Activated T-helper 1 cell treated with anti-CD3 and anti-CD28 coated beads, Interleukin-12 subunit alpha, Interleukin-12 subunit beta, Interleukin-2, Interleukin-4 antibody, amounts not matched to agents 30 ng/mL and 10 ng/mL and 1 ng/mL, durations not matched to agents 14 hours and 24 hours and 36 hours (primary cell): ENCODE data around the gene HNF4A. TPM values are rescaled to one million over a fixed set of nuclear protein-coding genes. Genes with fewer than 3 reads are reported as not detected.

Experiments used
- DNase-seq: peaks from one replicate; pipeline ENCODE4 v3.0.0; 2021; ENCODE audit warnings: low spot score
- H3K27ac Mint-ChIP-seq: one replicate; pipeline ENCODE4 v1.8.0; 2021; ENCODE audit warnings: mild to moderate bottlenecking, mixed read lengths
- H3K27me3 Mint-ChIP-seq: one replicate; pipeline ENCODE4 v1.8.0; 2022; ENCODE audit warnings: mild to moderate bottlenecking, moderate library complexity, mixed read lengths; ENCODE audit not compliant: insufficient read depth
- H3K36me3 Mint-ChIP-seq: one replicate; pipeline ENCODE4 v1.8.0; 2021; ENCODE audit warnings: low read depth, mixed read lengths
- H3K4me1 Mint-ChIP-seq: one replicate; pipeline ENCODE4 v1.8.0; 2021; ENCODE audit warnings: low read depth, mixed read lengths
- H3K4me3 Mint-ChIP-seq: one replicate; pipeline ENCODE4 v1.8.0; 2021; ENCODE audit warnings: mild to moderate bottlenecking, moderate library complexity, mixed read lengths
- H3K9me3 Mint-ChIP-seq: one replicate; pipeline ENCODE4 v1.8.0; 2021; ENCODE audit warnings: mixed read lengths
- intact Hi-C: fragments of 100-400 bp; cut with micrococcal nuclease; formaldehyde crosslinking; loops from one replicate; pipeline ENCODE4 v1.15.1; 2024
- total RNA-seq: library from RNA; stranded (reverse); gene quantifications from 2 replicates; pipeline ENCODE4 v1.2.3, GENCODE V29; 2022

HNF4A gene
- total RNA-seq, 1 donor from 2014 or later, result not detected

DNA sequence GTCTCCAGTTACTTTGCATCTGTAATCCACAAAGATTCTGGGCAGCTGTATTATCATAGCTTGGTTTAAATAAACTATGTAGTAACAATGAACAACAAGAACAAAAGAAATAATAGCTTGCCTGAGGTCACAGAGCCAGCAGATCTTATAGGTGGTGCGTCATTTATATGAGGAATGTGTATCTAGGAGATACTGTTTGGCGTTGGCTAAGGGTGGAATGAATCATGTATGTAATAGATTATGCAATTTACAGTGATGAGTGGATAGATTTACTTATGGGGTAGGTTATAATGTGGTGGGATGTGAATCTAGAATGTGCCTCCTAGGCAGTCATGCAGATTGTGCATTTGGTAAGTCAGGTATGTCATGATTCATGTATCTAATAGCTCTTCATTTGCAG lies 42.8 kb downstream of the HNF4A start:
- no peaks in the 10 kb centered on the region for H3K9me3 Mint-ChIP-seq
- no peaks in the 10 kb centered on the region for H3K36me3 Mint-ChIP-seq
- H3K4me3 Mint-ChIP-seq, result no peak overlapping the region
- H3K27me3 Mint-ChIP-seq, result peaks cover 2% of the 10 kb centered on the region
- intact Hi-C loops, result no loop called here
- DNase-seq, result no peak
- no peaks in the 10 kb centered on the region for H3K4me1 Mint-ChIP-seq
- H3K27ac Mint-ChIP-seq, result no peak overlapping the region

DNA sequence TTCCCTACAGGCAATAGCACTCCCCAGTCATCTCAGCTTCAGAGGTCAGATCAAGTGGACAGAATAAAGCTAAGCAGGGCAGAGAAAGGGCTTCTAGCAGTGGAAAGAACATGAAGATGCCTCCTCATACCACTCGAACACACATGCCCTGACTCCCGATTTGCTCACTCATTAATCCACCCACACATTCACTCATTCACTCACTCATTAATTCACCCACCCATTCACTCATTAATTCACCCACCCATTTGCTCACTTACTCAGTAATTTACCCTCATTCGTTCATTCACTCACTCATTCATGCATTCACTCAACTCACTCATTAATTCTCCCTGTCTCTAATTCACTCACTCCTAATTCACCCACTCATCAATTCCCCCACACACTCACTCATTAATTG lies 43.9 kb downstream of the HNF4A start:
- Mint-ChIP-seq H3K36me3 (no peaks in the 10 kb centered on the region), H3K27ac (no peak overlapping the region), H3K4me3 (no peak overlapping the region), H3K4me1 (no peaks in the 10 kb centered on the region), H3K27me3 (peaks cover under 1% of the 10 kb centered on the region), H3K9me3 (peaks cover 2% of the 10 kb centered on the region)
- intact Hi-C loops, result no loop called here
- no peak for DNase-seq

DNA sequence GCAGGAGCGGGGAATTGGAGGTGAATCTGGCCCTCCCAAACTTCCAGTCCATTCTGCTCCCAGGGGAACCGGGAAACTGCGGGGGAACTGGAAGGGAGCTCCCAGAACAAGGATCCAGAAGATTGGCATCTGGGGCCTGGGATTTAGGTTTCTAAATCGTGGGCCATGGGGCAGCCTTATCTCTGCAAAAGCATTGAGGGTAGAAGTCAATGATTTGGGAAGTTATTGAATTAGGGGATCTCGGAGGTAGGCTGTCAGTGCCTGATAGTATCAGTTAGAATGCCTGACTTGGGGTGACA lies 45.1 kb downstream of the HNF4A start:
- DNase-seq, result no peak
- Mint-ChIP-seq H3K4me3 (no peak overlapping the region), H3K4me1 (no peaks in the 10 kb centered on the region), H3K27ac (no peak overlapping the region), H3K36me3 (no peaks in the 10 kb centered on the region), H3K9me3 (peaks cover 5% of the 10 kb centered on the region), H3K27me3 (no peaks in the 10 kb centered on the region)
- intact Hi-C loops, result no loop called here

DNA sequence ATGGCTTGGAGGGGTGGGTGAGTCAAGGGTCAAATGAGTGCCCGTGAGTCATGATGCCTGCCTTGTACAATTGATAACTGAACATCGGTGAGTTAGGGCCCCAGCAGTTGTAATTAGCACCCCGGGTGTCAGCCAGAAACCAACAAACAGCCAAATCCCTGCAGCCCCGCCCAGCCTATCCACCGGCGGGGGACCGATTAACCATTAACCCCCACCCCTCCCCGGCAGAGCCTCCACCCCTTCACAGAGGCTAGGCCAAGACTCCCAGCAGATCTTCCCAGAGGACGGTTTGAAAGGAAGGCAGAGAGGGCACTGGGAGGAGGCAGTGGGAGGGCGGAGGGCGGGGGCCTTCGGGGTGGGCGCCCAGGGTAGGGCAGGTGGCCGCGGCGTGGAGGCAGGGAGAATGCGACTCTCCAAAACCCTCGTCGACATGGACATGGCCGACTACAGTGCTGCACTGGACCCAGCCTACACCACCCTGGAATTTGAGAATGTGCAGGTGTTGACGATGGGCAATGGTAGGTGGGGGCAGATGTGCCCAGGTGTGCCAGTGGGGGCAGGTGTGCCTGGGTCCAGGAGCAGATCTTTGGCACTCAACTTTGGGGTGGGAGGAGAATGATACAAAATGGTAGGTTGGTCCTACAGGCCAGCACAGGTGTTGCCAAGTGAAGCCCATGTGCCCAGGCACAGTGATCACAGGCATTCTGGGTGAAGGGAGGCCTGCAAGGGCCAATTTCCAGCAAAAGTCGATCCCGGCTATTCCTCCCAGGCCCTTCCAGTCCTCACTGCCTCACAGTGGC lies 45.7 kb downstream of the HNF4A start:
- no peak overlapping the region for H3K27ac Mint-ChIP-seq
- H3K27me3 Mint-ChIP-seq, result no peaks in the 10 kb centered on the region
- intact Hi-C loops, result no loop called here
- H3K4me3 Mint-ChIP-seq, result no peak overlapping the region
- no peaks in the 10 kb centered on the region for H3K36me3 Mint-ChIP-seq
- no peaks in the 10 kb centered on the region for H3K4me1 Mint-ChIP-seq
- DNase-seq, result no peak
- H3K9me3 Mint-ChIP-seq, result peaks cover 5% of the 10 kb centered on the region

DNA sequence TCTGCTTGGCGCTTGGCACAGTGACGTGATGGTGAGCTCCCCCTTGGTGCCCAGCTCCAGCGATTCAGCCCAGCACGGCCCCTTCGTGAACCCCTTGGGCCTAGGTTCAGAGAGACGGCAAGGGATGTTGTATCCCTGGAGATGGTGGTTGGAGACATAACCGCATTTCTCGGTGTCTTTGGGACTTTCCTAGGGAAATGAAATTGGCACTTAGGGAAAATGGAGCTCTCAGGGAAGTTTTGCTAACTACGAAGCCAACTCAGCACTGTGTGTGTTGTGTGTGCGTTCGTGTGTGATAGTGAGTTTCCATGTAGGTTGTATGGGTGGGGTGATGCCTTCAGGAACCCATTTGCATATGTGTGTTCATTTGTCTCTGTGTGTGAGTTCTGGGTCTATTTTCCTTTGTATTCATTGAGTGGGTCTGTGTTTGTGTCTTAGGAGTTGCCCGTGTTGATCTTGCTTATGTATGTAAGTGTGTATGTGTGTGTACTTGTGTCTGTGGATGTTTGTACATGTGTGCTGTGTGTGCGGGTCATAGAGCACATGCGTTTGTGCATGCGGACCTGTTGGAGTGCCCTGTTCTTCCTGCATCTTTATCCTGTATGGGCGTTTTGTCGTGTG lies 46.4 kb downstream of the HNF4A start:
- no peak for DNase-seq
- peaks cover 5% of the 10 kb centered on the region for H3K9me3 Mint-ChIP-seq
- no peak overlapping the region for H3K27ac Mint-ChIP-seq
- H3K4me3 Mint-ChIP-seq, result no peak overlapping the region
- no peaks in the 10 kb centered on the region for H3K27me3 Mint-ChIP-seq
- H3K36me3 Mint-ChIP-seq, result no peaks in the 10 kb centered on the region
- no peaks in the 10 kb centered on the region for H3K4me1 Mint-ChIP-seq
- intact Hi-C loops, result no loop called here

DNA sequence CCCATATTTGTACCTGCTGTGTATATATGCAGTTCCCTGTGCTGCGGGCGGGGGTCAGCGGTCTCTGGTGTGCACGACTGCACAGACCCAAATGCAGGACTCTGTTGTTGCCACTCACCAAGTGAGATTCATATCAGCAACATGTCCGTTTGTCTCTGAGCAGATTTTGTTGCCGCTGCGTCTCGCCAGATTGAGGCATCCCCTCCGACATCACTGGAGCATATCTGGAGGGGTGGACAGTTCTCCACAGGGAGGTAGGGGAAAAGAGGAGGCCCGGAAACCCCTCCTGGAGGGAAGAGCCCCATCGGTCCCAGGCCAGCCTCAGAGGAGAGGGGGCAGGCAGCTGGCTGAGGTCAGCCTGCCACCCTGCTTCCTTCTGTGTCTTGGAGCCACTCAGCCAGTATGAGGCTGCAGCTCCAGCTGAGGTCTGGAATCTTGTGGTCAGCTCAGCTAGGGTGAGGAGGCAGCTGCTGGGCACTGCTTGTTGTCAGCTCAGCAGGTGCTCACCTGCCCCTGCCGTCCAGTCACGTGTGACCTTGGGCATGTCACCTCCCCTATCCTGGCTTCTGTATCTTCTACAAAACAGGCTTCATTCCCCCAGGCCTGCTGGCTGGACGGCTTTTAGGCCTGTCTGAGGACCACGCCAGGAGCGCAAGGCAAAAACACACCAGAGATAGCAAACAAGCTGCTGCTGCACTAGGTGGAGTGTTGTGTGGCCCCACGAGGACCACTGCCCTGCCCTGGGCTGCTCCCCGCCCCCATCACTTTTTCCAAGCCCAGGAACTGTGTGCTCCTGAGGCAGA lies 47.1 kb downstream of the HNF4A start:
- H3K27me3 Mint-ChIP-seq, result no peaks in the 10 kb centered on the region
- no peak for DNase-seq
- no peak overlapping the region for H3K27ac Mint-ChIP-seq
- H3K4me3 Mint-ChIP-seq, result no peak overlapping the region
- intact Hi-C loops, result no loop called here
- H3K4me1 Mint-ChIP-seq, result no peaks in the 10 kb centered on the region
- H3K9me3 Mint-ChIP-seq, result peaks cover 5% of the 10 kb centered on the region
- H3K36me3 Mint-ChIP-seq, result no peaks in the 10 kb centered on the region

DNA sequence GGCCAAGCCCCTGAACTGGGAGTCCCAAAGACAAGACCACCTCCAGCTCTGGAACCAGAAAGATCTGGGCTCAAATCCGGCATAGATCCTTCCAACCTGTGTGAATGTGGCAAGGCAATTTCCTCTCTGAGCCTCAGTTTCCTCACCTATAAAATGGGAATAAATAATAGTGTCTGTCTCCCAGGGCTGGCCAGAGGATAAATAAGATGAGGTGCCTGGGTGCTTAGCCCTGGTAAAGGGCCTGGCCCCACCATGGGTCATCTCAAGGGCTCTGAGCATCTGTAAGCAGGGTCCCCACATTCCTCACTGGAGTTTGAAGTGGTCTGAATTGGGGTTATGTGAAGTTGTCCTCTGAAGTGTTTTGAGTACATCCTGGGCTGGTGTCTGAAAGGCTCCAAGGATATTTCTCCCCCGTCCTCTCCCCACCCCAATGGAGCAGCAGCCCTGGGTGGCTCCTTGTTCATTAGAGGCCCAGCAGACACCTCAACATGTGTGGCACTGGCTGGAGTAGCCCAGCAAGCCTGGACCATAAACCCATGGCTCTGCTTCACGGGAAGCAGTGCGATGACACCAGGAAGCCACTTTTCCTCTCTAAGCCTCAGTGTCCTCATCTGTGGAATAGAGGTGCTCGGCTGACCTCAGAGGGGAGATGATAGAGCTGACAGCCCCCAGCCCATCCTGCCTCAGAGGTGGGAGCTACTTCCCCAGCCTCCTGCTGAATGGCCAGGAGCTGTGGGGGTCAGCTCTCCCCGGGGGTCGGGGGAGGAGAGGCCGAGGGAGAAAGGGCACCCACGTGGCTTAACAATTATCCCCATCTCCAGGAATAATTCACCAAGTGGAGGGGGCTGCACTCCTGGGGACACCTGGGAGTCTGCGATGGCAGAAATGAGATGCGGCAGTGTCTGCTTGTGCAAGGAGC lies 48.0 kb downstream of the HNF4A start:
- H3K4me3 Mint-ChIP-seq, result no peak overlapping the region
- no peak for DNase-seq
- H3K27me3 Mint-ChIP-seq, result no peaks in the 10 kb centered on the region
- H3K4me1 Mint-ChIP-seq, result no peaks in the 10 kb centered on the region
- H3K36me3 Mint-ChIP-seq, result no peaks in the 10 kb centered on the region
- H3K9me3 Mint-ChIP-seq, result peaks cover 5% of the 10 kb centered on the region
- intact Hi-C loops, result no loop called here
- no peak overlapping the region for H3K27ac Mint-ChIP-seq

DNA sequence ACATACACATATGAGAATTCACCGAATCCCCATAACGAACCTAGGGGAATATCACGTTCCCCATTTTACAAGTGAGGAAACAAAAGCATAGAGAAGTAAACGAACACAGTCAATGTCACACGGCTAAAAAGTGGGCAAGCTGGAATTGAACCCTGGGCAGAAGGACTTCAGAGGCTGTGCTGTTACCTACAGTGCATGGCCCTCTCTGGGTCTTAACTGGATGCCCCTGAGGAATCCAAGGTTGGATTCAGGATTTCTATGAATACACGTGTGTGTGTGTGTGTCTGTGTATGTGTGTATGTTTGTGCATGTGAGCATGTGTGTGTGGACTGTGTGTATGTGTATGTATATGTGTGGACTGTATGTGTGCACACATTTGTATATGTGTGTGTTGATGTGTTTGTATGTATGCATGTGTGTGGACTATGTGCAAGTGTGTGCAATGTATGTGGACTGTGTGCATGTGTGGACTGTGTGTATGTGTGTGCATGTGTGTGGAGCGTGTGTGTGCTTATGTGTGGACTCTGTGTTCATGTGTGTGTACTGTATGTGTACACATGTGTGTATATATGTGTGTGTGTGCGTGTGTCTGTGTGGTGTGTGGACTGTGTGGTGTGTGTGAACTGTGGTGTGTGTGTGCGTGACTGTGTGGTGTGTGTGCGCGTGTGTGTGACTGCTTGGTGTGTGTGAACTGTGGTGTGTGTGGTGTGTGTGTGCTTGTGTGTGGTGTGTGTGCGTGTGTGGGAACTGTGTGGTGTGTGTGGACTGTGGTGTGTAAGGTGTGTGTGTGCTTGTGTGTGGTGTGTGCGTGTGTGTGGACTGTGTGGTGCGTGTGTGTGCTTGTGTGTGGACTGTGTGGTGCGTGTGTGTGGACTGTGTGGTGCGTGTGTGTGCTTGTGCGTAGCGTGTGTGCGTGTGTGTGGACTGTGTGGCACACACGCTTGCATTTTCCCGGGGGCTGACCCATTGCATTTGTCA lies 49.0 kb downstream of the HNF4A start:
- H3K27ac Mint-ChIP-seq, result no peak overlapping the region
- H3K27me3 Mint-ChIP-seq, result no peaks in the 10 kb centered on the region
- H3K36me3 Mint-ChIP-seq, result no peaks in the 10 kb centered on the region
- H3K4me1 Mint-ChIP-seq, result no peaks in the 10 kb centered on the region
- no peak overlapping the region for H3K4me3 Mint-ChIP-seq
- peaks cover 5% of the 10 kb centered on the region for H3K9me3 Mint-ChIP-seq
- intact Hi-C loops, result no loop called here
- DNase-seq, result no peak

DNA sequence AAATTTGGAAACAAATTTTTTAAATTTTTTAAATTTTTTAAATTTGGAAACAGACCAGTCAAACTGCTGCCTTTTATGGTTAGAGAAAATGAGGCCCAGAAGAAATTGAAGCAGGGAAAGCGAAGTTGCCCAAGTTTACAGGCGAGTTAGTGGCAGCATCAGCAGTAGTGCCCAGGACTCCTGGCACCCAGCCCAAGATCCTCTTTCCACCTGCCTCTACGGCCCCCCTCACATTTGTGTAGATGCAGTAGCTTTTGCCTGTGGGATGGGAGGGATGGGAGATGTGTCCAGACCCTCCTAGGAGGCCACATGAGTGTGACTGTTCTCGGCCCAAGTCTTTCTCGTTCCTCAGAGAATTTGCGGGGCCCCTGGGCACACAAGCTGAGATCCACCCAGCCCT lies 49.8 kb downstream of the HNF4A start:
- peaks cover 5% of the 10 kb centered on the region for H3K9me3 Mint-ChIP-seq
- H3K4me3 Mint-ChIP-seq, result no peak overlapping the region
- H3K36me3 Mint-ChIP-seq, result no peaks in the 10 kb centered on the region
- no peaks in the 10 kb centered on the region for H3K4me1 Mint-ChIP-seq
- DNase-seq, result no peak
- H3K27ac Mint-ChIP-seq, result no peak overlapping the region
- intact Hi-C loops, result no loop called here
- no peaks in the 10 kb centered on the region for H3K27me3 Mint-ChIP-seq

DNA sequence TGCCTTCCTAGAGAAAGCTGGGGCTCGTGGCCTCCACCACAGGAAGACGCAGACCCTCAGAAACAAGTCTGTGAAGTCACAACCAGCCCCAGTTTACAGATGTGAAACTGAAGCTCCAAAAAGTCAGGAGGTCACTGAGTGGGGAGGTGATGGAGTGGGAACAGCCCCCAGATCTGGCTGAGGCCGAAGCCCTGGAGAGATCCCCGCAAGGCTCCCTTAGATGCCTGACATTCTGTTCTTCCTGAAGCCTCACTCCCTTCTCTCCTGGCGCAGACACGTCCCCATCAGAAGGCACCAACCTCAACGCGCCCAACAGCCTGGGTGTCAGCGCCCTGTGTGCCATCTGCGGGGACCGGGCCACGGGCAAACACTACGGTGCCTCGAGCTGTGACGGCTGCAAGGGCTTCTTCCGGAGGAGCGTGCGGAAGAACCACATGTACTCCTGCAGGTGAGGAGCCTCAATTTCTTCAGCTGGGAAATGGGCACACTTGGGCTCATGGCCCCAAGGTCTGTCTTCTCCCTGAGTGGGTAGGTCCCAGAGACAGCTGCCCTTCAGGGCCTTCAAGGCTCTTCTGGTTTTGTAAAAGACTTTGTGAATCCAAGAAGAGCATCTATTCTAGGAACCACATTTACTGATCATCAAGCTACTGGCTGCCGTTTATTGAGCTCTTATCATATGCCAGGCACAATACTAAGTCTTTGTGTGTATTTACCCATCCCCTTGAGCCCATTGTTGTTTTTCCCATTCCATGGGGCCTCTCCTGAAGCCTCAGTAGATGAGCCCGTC lies 50.5 kb downstream of the HNF4A start:
- no peaks in the 10 kb centered on the region for H3K27me3 Mint-ChIP-seq

DNA sequence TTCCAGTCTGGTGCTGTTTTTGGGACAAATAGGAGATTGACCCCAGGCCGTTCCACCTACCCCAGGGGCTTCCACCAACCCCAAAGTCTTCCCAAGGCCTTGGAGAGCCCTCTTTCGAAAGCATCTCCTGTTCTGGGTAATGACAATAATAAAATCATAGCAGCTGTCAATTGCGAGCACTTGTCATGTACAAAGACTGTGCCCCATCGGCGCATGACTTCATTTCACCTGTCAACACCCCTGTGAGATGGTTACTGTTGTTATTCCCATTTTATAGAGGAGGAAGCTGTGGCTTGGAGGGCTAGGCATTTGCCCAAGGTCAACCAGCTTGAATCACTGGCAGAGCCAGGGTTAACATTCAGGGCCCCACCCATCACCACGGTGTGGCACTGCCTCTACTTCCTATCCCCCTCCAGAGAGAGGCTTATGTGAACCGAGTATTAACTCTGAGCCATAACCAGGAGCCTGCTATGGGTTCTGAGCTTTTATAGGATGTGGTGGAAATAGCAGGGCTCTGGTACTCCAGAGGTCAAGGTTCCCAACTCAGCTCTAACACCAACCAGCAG lies 51.2 kb downstream of the HNF4A start:
- Mint-ChIP-seq H3K9me3 (peaks cover 5% of the 10 kb centered on the region), H3K4me1 (no peaks in the 10 kb centered on the region), H3K36me3 (no peaks in the 10 kb centered on the region), H3K4me3 (no peak overlapping the region), H3K27me3 (peaks cover under 1% of the 10 kb centered on the region), H3K27ac (no peak overlapping the region)
- no peak for DNase-seq
- intact Hi-C loops, result no loop called here

More for the DNA sequence above, 50.5 kb downstream of the HNF4A start:
- H3K27ac Mint-ChIP-seq, result no peak overlapping the region
- H3K4me1 Mint-ChIP-seq, result no peaks in the 10 kb centered on the region
- intact Hi-C loops, result no loop called here
- no peak for DNase-seq
- peaks cover 5% of the 10 kb centered on the region for H3K9me3 Mint-ChIP-seq
- no peaks in the 10 kb centered on the region for H3K36me3 Mint-ChIP-seq
- no peak overlapping the region for H3K4me3 Mint-ChIP-seq
